Liver (tissue), 9 donors: ENCODE data around the gene AKT2. TPM values are rescaled to one million over a fixed set of nuclear protein-coding genes. Genes with fewer than 3 reads are reported as not detected.
A peak's percentile ranks its signal among the peaks of the same experiment; 100 is the strongest.

ENCODE experiments used
- DNase-seq: peaks from one replicate; pipeline ENCODE4 v3.0.0-alpha.2; 2017; ENCODE audit warnings: low spot score
- H3K27ac ChIP-seq, 2 donors: one replicate each; pipeline ENCODE4 v1.7.0; 2013; ENCODE audit warnings: inconsistent platforms in 2 of 2, low read length in 2 of 2, control low read depth in 1 of 2, low read depth in 1 of 2, mild to moderate bottlenecking in 1 of 2
- H3K27me3 ChIP-seq, 4 donors: one replicate each; pipeline versions ENCODE4 v1.6.1 to v1.7.0; 2013; ENCODE audit warnings: low read length in 3 of 4, inconsistent platforms in 1 of 4, mild to moderate bottlenecking in 1 of 4, moderate library complexity in 1 of 4; ENCODE audit not compliant: control insufficient read depth in 4 of 4, insufficient read depth in 4 of 4
- H3K36me3 ChIP-seq, 4 donors: one replicate each; pipeline versions ENCODE4 v1.6.1 to v1.7.0; 2013; ENCODE audit warnings: low read length in 3 of 4, mild to moderate bottlenecking in 3 of 4, low read depth in 1 of 4, moderate library complexity in 1 of 4; ENCODE audit not compliant: control insufficient read depth in 4 of 4, insufficient read depth in 3 of 4
- H3K4me1 ChIP-seq, 4 donors: one replicate each; pipeline versions ENCODE4 v1.6.1 to v1.7.0; 2013; ENCODE audit warnings: low read length in 3 of 4, mild to moderate bottlenecking in 3 of 4, moderate library complexity in 1 of 4; ENCODE audit not compliant: control insufficient read depth in 4 of 4, insufficient read depth in 4 of 4
- H3K4me3 ChIP-seq, 3 donors: one replicate each; pipeline versions ENCODE4 v1.6.1 to v1.7.0; 2013; ENCODE audit warnings: low read length in 3 of 3, control low read depth in 1 of 3, low read depth in 1 of 3, mild to moderate bottlenecking in 1 of 3
- H3K9ac ChIP-seq, 2 donors: one replicate each; pipeline ENCODE4 v1.7.0; 2013; ENCODE audit warnings: low read length in 2 of 2, mild to moderate bottlenecking in 2 of 2, moderate library complexity in 2 of 2, control low read depth in 1 of 2, low read depth in 1 of 2
- H3K9me3 ChIP-seq, 4 donors: one replicate each; pipeline versions ENCODE4 v1.6.1 to v1.7.0; 2013; ENCODE audit warnings: low read length in 3 of 4; ENCODE audit not compliant: control insufficient read depth in 4 of 4
- ATF3 ChIP-seq: IDR thresholded peaks from 2 replicates; pipeline ENCODE4 v1.6.1; 2016; ENCODE audit warnings: antibody characterized with exemption
- CTCF ChIP-seq: fragments of 150-350 bp; IDR thresholded peaks from 2 replicates; pipeline ENCODE4 v1.5.1; 2017; ENCODE audit warnings: improper control_type of control experiment, low read depth, low read length; ENCODE audit not compliant: missing input control
- EGR1 ChIP-seq, 2 donors: IDR thresholded peaks; 2 replicates each; pipeline ENCODE4 v1.6.1; 2016 to 2018; ENCODE audit warnings: antibody characterized with exemption in 2 of 2, low read depth in 2 of 2
- FOXA1 ChIP-seq: IDR thresholded peaks from 2 replicates; pipeline ENCODE4 v1.6.1; 2016; ENCODE audit warnings: antibody characterized with exemption
- GABPA ChIP-seq, 2 donors: IDR thresholded peaks in 1 of 2; conservative IDR thresholded peaks in 1 of 2; 2 replicates each; pipeline ENCODE4 v1.6.1; 2016; ENCODE audit warnings: antibody characterized with exemption in 2 of 2, mild to moderate bottlenecking in 1 of 2, moderate library complexity in 1 of 2
- HNF4A ChIP-seq, 2 donors: conservative IDR thresholded peaks; 2 replicates each; pipeline ENCODE4 v1.6.1; 2016; ENCODE audit warnings: antibody characterized with exemption in 2 of 2, mild to moderate bottlenecking in 2 of 2
- HNF4G ChIP-seq: IDR thresholded peaks from 2 replicates; pipeline ENCODE4 v1.6.1; 2016; ENCODE audit warnings: antibody characterized with exemption
- JUND ChIP-seq, 2 donors: IDR thresholded peaks; 2 replicates each; pipeline ENCODE4 v1.6.1; 2016; ENCODE audit warnings: antibody characterized with exemption in 2 of 2
- MAX ChIP-seq: IDR thresholded peaks from 2 replicates; pipeline ENCODE4 v1.6.1; 2016; ENCODE audit warnings: antibody characterized with exemption
- NR2F2 ChIP-seq: IDR thresholded peaks from 2 replicates; pipeline ENCODE4 v1.6.1; 2016; ENCODE audit warnings: antibody characterized with exemption
- RAD21 ChIP-seq, 2 donors: IDR thresholded peaks; 2 replicates each; pipeline ENCODE4 v1.6.1; 2016; ENCODE audit warnings: antibody characterized with exemption in 2 of 2, mild to moderate bottlenecking in 2 of 2
- RXRA ChIP-seq, 2 donors: IDR thresholded peaks; 2 replicates each; pipeline ENCODE4 v1.6.1; 2017 to 2018; ENCODE audit warnings: antibody characterized with exemption in 2 of 2, mild to moderate bottlenecking in 1 of 2
- SP1 ChIP-seq: IDR thresholded peaks from 2 replicates; pipeline ENCODE4 v1.6.1; 2018; ENCODE audit warnings: antibody characterized with exemption, mild to moderate bottlenecking
- TAF1 ChIP-seq: conservative IDR thresholded peaks from 2 replicates; pipeline ENCODE4 v1.6.1; 2016; ENCODE audit warnings: antibody characterized with exemption, mild to moderate bottlenecking
- YY1 ChIP-seq: IDR thresholded peaks from 2 replicates; pipeline ENCODE4 v1.6.1; 2016; ENCODE audit warnings: antibody characterized with exemption, mild to moderate bottlenecking
- ZBTB33 ChIP-seq: IDR thresholded peaks from 2 replicates; pipeline ENCODE4 v1.6.1; 2016; ENCODE audit warnings: antibody characterized with exemption
- WGBS: extraction: QIAGEN DNeasy Blood & Tissue Kit; methylation state at CpG from one replicate; pipeline ENCODE4 v1.1.7; 2013; 5-methylcytosine and 5-hydroxymethylcytosine counted together
- polyA plus RNA-seq, 2 donors: library from polyadenylated mRNA; stranded (reverse) in 1 of 2; unstranded in 1 of 2; fragments of 200-250 nt in 1 of 2; fragments of >200 nt in 1 of 2; fragmentation: Nextera tagmentation in 1 of 2; extraction: Ambion mirVana in 1 of 2; gene quantifications; one replicate each; pipeline versions ENCODE4 v1.2.1 to v1.2.3, GENCODE V29; 2013 to 2015
- total RNA-seq, 2 donors: library from RNA; depleted of rRNA; stranded (reverse); fragments of >200 nt; gene quantifications; one replicate each; pipeline ENCODE4 v1.2.3, GENCODE V29; 2014
- donor health status: healthy.
- donor health status: healthy.
- donor health status: healthy.
- donor health status: healthy.
- donor health status: healthy.

AKT2 gene
- total and polyA plus RNA-seq, 4 donors: 23.2 to 110 (median 60.4) TPM

- Histone ChIP-seq H3K36me3 (peaks cover 19 to 46% (median 34%) of the 10 kb centered on the region in 4 donors), H3K9ac (no peak overlapping the region), H3K9me3 (no peaks in the 10 kb centered on the region), H3K4me1 (peaks cover 0 to 23% (median 13%) of the 10 kb centered on the region in 4 donors), H3K27ac (no peak overlapping the region), H3K4me3 (no peak overlapping the region), H3K27me3 (no peaks in the 10 kb centered on the region)
- DNase-seq: no peak
- TF ChIP-seq ATF3 (no peak), NR2F2 (peak; percentile 96), YY1 (no peak), SP1 (peak; percentile 18), HNF4A (conservative IDR thresholded peaks at IDR 0.05) (no peak), CTCF (no peak), MAX (no peak)
- 70% methylated on average over 21 of the region's 21 CpGs for WGBS
Measured at GRCh38 chr19:40241809-40242384, 43.2 kb downstream of the AKT2 start.

- no peaks in the 10 kb centered on the region for H3K9me3 ChIP-seq
- no peak overlapping the region for H3K9ac ChIP-seq
- WGBS: 90% methylated on average over 12 of the region's 12 CpGs
- H3K4me3 ChIP-seq: no peak overlapping the region
- H3K27me3 ChIP-seq: no peaks in the 10 kb centered on the region
- H3K27ac ChIP-seq: no peak overlapping the region
- TF ChIP-seq SP1: no peak
- no peak for TF ChIP-seq RXRA (IDR thresholded peaks at IDR 0.05)
- no peak for TF ChIP-seq NR2F2
- TF ChIP-seq EGR1 (IDR thresholded peaks at IDR 0.05; ENCODE audit: low read depth in 2 of 2): no peak
- no peak for TF ChIP-seq TAF1
- TF ChIP-seq RAD21 (IDR thresholded peaks at IDR 0.05): no peak
- no peak for TF ChIP-seq MAX
- no peak for TF ChIP-seq GABPA (IDR thresholded peaks at IDR 0.05 in 1 of 2, conservative IDR thresholded peaks at IDR 0.05 in 1 of 2)
- no peak for TF ChIP-seq ATF3
- no peak for TF ChIP-seq FOXA1
- no peak for TF ChIP-seq YY1
- no peak for TF ChIP-seq ZBTB33
- TF ChIP-seq JUND (IDR thresholded peaks at IDR 0.05): no peak
- TF ChIP-seq HNF4G: no peak
- no peak for TF ChIP-seq HNF4A (conservative IDR thresholded peaks at IDR 0.05)
- TF ChIP-seq CTCF: no peak
- DNase-seq: no peak
- peaks cover 19 to 52% (median 38%) of the 10 kb centered on the region in 4 donors for H3K36me3 ChIP-seq
- H3K4me1 ChIP-seq: peaks cover 0 to 17% (median 7%) of the 10 kb centered on the region in 4 donors
Measured at GRCh38 chr19:40241125-40241808, 43.9 kb downstream of the AKT2 start.
